DOHH2 (cell line): ENCODE results near the gene TOGARAM2.

ENCODE experiments used
- H3F3A ChIP-seq: fragments of 200-600 bp; sonication (generic), shearing (Covaris generic); 2 replicates; pipeline ENCODE4 v1.6.0; 2016; ENCODE audit warnings: antibody characterized with exemption, mild to moderate bottlenecking; ENCODE audit not compliant: control insufficient read depth, insufficient read depth
- H3K27ac ChIP-seq: fragments of 200-600 bp; sonication (generic); 2 replicates; pipeline ENCODE4 v1.5.1; 2014; ENCODE audit warnings: low read depth, mild to moderate bottlenecking, low read length, moderate library complexity
- H3K27me3 ChIP-seq: fragments of 200-600 bp; sonication (generic); 2 replicates; pipeline ENCODE4 v1.6.1; 2014; ENCODE audit warnings: mild to moderate bottlenecking, low read length, mixed read lengths; ENCODE audit not compliant: control insufficient read depth
- H3K36me3 ChIP-seq: fragments of 200-600 bp; sonication (generic); 2 replicates; pipeline ENCODE4 v1.6.1; 2014; ENCODE audit warnings: mild to moderate bottlenecking, low read length, moderate library complexity, mixed read lengths; ENCODE audit not compliant: control insufficient read depth
- H3K4me1 ChIP-seq: fragments of 200-600 bp; sonication (generic); 2 replicates; pipeline ENCODE4 v1.6.1; 2014; ENCODE audit warnings: mild to moderate bottlenecking, low read length, mixed read lengths; ENCODE audit not compliant: control insufficient read depth
- H3K4me2 ChIP-seq: fragments of 200-600 bp; sonication (generic); 2 replicates; pipeline ENCODE4 v1.6.0; 2014; ENCODE audit warnings: mild to moderate bottlenecking, low read length, moderate library complexity
- H3K4me3 ChIP-seq: fragments of 200-600 bp; sonication (generic); 2 replicates; pipeline ENCODE4 v1.5.1; 2014; ENCODE audit warnings: mild to moderate bottlenecking, low read length, mixed read lengths
- H3K79me2 ChIP-seq: fragments of 200-600 bp; sonication (generic); 2 replicates; pipeline ENCODE4 v1.6.1; 2014; ENCODE audit warnings: mild to moderate bottlenecking, low read length, mixed read lengths; ENCODE audit not compliant: control insufficient read depth
- H3K9me2 ChIP-seq: fragments of 200-600 bp; sonication (generic); replicated peaks from 2 replicates; pipeline ENCODE4 v1.6.1; 2014; ENCODE audit warnings: mild to moderate bottlenecking, low read length, mixed read lengths; ENCODE audit not compliant: control insufficient read depth
- H3K9me3 ChIP-seq: fragments of 200-600 bp; sonication (generic); 2 replicates; pipeline ENCODE4 v1.6.1; 2014; ENCODE audit warnings: antibody characterized with exemption, low read length, mixed read lengths; ENCODE audit not compliant: control insufficient read depth, insufficient read depth
- H4K20me1 ChIP-seq: fragments of 200-600 bp; sonication (generic); 2 replicates; pipeline ENCODE4 v1.6.0; 2014; ENCODE audit warnings: low read depth, mild to moderate bottlenecking, antibody characterized with exemption, low read length, moderate library complexity; ENCODE audit not compliant: control insufficient read depth, insufficient read depth
- CTCF ChIP-seq: fragments of 200-600 bp; sonication (generic); IDR thresholded peaks from one replicate; pipeline ENCODE4 v1.5.1; 2014; ENCODE audit warnings: antibody characterized with exemption, mild to moderate bottlenecking, low read depth, low read length; ENCODE audit not compliant: poor library complexity, severe bottlenecking
- EZH2phosphoT487 ChIP-seq: fragments of 200-600 bp; sonication (generic); IDR thresholded peaks from 2 replicates; pipeline ENCODE4 v1.6.1; 2017; ENCODE audit warnings: borderline replicate concordance, mild to moderate bottlenecking, antibody characterized with exemption, low read length, moderate library complexity, mixed read lengths

TOGARAM2 gene

GRCh38 chr2:29064746-29065067 is 83.6 kb downstream of the TOGARAM2 start:
- Histone ChIP-seq H3K27ac (no peak overlapping the region), H3K27me3 (no peaks in the 10 kb centered on the region; the same call in 1 of the 2 replicates), H3K4me3 (no peak overlapping the region), H3K9me2 (no peaks in the 10 kb centered on the region), H3F3A (no peaks in the 10 kb centered on the region), H3K9me3 (no peaks in the 10 kb centered on the region), H4K20me1 (no peaks in the 10 kb centered on the region), H3K79me2 (no peaks in the 10 kb centered on the region), H3K4me1 (no peaks in the 10 kb centered on the region), H3K4me2 (no peak overlapping the region), H3K36me3 (no peaks in the 10 kb centered on the region)
- TF ChIP-seq EZH2phosphoT487 (no peak), CTCF (no peak)

GRCh38 chr2:29065068-29065811 is 84.1 kb downstream of the TOGARAM2 start:
- H3K4me3 ChIP-seq = no peak overlapping the region
- no peaks in the 10 kb centered on the region for H3K4me1 ChIP-seq
- H3K9me2 ChIP-seq = no peaks in the 10 kb centered on the region
- H3F3A ChIP-seq = no peaks in the 10 kb centered on the region
- no peaks in the 10 kb centered on the region for H3K9me3 ChIP-seq
- no peak overlapping the region for H3K27ac ChIP-seq
- TF ChIP-seq CTCF (no peak), EZH2phosphoT487 (no peak)
- no peaks in the 10 kb centered on the region for H3K79me2 ChIP-seq
- H3K4me2 ChIP-seq = no peak overlapping the region
- H4K20me1 ChIP-seq = no peaks in the 10 kb centered on the region
- no peaks in the 10 kb centered on the region for H3K27me3 ChIP-seq
- no peaks in the 10 kb centered on the region for H3K36me3 ChIP-seq

GRCh38 chr2:29066271-29066860 is 85.3 kb downstream of the TOGARAM2 start:
- no peaks in the 10 kb centered on the region for H3K36me3 ChIP-seq
- no peaks in the 10 kb centered on the region for H3F3A ChIP-seq
- no peak for TF ChIP-seq CTCF
- TF ChIP-seq EZH2phosphoT487 = no peak
- no peaks in the 10 kb centered on the region for H3K9me3 ChIP-seq
- H3K4me2 ChIP-seq = no peak overlapping the region
- H4K20me1 ChIP-seq = no peaks in the 10 kb centered on the region
- H3K27me3 ChIP-seq = no peaks in the 10 kb centered on the region
- no peaks in the 10 kb centered on the region for H3K4me1 ChIP-seq
- H3K27ac ChIP-seq = no peak overlapping the region
- no peaks in the 10 kb centered on the region for H3K9me2 ChIP-seq
- no peaks in the 10 kb centered on the region for H3K79me2 ChIP-seq
- H3K4me3 ChIP-seq = no peak overlapping the region
